ENCODE measurements around the gene SNRNP27.
"Not testable (repeated sequence)": the region's sequence is repeated elsewhere in the genome, so short reads cannot be mapped to it uniquely, and the experiment has no call there.

The SNRNP27 gene

DNA sequence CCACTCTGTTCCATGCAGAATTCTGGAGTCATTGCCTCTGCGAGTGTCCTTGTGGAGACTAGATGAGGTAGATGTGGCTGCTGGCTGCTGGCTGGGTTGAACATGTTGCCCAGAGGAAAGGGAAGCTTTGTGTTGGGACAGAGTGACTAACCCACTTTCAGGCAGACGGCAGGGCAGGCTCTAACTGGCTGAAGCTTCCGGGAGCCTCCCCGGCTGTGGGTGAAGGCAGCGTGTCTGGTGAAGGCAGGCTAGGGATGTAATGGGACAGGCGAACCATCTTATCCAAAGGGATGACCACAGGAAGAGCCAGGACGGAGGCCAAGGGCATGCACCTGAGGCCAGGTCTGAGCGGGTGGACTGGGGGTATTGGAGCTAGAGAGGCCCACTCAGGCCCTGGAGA lies 51.7 kb downstream of the SNRNP27 start:
- FAIRE-seq (no peak), DNase-seq (ENCODE audit: low spot score) (no peak)

DNA sequence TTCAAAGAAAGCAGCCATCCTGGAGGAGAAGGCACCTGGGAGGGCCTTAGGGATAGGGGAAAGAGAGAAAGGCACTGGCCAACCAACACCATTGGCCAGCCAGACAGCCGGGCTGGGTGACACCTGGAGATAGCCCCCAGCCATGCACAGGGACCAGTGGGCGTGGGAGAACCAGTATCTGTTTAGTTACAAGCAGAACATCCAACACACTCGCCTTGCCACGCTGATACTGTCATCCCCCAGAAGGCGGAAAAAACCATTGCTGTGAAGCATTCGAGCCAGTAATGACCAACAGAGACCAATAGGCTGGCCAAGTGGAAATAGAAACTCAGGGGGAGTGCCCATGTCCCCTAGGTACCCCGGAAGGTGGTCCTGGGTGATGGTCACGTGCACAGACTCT lies 52.2 kb downstream of the SNRNP27 start:
- no peak for DNase-seq (ENCODE audit: low spot score)

DNA sequence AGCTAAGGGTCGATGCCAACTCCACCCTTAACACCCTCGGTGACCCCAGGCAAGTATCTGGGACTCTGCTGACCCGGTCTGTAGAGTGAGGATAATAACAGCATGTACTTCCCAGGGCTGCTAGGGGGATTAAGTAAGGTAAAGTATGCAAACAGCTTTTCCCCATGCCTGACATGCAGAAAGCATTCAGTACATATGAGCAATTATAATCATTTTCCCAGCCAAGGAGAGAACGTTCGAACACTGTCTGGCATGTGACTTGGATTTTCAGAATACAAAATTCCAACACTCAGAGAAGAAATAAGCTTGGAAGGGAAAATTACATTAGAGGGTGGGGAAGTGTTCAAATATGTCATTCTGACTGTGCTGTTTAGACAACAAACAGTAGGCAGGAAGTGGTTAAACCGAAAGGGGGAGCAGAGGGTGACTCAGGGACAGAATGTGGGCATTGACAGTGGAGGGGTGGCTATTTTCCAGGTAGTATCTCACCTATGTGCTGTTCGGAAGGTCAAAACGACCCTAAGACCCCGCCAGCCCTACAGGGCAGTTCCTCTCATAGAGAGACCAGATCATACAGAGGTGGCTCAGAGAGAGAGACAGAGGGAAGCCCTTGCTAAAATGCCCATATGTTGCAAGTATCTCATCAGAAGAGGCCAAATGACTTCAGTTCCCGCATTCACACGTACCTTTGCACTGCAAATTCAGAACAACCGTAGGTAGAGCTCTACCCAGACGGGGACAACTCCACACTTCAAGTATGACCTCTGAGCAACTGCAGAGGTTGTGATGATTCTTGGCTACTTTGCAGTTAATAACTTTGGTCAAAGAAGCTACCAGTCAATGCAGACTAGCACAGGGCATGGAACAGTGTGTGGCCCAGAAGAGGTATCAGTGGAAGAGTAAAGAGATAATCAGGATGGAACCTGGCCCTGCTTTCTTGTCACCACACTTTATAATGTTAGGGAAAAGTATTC lies 52.9 kb downstream of the SNRNP27 start:
- FAIRE-seq = no peak
- peak; percentile 33 for DNase-seq (ENCODE audit: low spot score)

More for the DNA sequence above, 52.2 kb downstream of the SNRNP27 start:
- FAIRE-seq = no peak

DNA sequence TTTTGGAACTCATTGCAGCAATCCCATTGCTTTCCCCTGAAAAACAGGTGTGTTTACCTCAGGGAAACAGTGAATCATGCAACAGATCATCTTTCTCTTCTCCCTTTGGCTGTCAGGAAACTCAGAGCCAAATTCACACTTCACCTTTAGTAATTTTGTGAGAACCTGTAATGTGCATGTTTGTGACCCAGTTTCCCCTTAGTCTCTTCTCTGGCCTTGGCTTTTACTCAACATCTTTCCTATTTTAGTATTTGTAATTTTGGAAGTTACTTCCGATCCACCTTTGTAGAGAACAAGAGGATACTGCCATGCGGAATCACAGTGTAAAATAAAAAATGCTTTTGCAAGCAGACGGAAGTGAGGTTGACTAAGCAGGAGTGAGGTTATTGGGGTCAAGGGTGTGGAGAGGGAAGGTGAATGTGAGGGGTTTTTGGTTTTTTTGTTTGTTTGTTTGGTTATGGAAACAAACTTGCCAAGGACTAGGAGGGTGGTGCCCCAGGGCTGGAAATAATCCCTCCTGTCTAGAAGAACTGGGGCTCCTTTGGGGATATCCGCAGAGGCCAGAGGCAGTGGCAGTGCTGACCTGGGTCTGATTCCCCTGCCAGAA lies 53.7 kb downstream of the SNRNP27 start:
- FAIRE-seq (no peak), DNase-seq (ENCODE audit: low spot score) (no peak)

DNA sequence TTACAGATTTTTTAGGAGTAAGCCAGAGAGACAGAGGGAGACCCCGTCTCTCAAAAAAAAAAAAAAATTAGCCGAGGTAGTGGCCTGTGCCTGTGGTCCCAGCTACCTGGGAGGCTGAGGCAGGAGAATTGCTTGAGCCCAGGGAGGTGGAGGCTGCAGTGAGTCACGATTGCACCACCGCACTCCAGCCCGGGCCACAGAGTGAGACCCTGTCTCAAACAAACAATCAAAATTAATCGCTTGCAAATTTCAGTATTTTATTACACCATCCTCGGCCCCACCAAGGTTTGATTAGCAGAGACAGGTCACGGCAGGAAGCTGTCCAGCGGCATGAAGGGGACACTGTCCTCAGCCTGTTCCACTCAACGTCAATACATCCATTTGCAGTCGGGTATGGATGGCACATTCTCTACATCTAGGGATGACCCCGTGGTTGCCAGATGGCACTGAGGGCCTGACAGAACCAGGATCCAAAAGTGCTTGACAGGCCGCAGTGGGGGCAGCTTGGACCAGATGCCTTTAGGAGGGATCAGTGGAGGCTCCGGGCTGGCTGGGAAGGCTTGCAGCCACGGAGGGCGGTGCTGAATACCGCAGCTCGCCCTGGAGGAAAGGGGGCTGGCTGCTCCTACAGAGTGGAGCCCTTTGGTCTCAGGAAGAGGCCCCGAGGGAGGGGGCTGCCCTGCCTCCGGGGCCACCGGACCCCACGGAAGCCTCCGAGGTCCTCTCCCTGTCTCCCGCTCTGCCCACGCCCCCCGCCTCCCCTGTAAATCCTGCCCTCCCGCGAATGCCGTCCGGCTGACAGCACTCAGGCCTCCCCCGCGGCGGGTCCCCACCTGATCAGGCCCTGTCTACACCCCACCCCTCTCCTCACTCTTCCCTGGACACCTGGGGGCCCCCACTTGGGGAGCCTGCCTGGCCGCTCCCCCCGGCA lies 54.5 kb downstream of the SNRNP27 start:
- DNase-seq (ENCODE audit: low spot score) (no peak), FAIRE-seq (no peak)

DNA sequence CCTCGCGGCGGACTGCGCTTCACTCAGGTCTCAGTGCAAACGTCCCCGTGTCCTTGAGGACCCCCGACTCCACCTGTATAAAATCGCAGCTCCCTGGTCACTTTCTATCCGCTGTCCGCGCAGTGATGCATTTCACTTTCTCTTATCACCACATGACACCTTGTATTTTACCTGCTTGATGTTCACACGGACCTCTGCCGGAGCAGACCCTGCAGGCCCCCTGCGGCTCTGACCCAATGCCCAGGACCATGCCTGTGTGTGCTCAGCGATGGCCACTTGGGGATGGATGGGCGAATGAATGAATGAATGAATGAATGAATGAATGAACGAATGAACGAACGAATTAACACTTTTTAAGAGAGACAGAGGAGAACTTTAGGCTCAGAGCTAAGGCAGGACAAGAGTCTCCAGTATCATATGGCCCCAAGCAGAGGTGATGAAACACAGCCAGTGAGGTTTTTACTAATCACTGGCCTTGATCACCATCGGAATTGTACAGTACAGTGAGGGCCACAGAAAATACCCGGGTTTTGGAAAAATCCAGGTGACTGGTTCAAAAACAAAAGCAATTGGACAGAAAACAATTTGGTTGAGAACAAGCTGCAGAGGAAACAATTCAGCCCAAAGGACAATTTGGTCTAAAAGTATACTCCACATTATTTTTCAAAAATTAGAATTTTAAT lies 55.3 kb downstream of the SNRNP27 start:
- no peak for FAIRE-seq
- no peak for DNase-seq (ENCODE audit: low spot score)

DNA sequence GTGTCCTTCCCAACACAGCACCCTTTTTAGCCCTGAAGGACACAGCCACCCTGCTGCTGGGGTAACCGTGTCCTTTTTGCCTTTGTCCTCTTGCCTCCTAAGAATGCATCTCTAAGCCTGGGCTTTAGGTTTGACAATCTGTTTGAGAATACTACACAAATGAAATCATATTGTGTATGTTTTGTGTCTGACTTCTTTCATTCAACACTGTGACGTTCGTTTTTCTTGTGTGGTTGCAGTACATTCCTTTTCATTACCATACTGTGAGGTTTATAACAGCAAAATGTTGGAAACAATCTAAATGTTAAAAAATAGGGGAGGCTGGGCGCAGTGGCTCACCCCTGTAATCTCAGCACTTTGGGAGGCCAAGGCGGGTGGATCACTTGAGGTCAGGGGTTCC lies 56.5 kb downstream of the SNRNP27 start:
- no peak for FAIRE-seq
- DNase-seq (ENCODE audit: low spot score) = no peak

DNA sequence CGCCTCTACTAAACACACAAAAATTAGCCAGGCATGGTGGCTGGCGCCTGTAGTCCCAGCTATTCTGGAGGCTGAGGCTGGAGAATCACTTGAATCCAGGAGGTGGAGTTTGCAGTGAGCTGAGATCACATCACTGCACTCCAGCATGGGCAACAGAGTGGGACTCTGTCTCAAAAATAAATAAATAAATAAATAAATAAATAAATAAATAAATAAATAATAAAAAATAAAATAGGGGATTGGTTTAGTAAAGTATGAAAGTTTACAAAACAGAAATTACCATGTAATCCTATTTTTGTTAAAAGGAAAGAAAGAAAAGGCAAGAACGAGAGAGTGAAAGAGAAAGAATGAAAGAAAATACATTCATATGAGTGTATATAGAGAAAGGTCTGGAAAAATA lies 56.9 kb downstream of the SNRNP27 start:
- not testable (repeated sequence) for DNase-seq (ENCODE audit: low spot score); FAIRE-seq

DNA sequence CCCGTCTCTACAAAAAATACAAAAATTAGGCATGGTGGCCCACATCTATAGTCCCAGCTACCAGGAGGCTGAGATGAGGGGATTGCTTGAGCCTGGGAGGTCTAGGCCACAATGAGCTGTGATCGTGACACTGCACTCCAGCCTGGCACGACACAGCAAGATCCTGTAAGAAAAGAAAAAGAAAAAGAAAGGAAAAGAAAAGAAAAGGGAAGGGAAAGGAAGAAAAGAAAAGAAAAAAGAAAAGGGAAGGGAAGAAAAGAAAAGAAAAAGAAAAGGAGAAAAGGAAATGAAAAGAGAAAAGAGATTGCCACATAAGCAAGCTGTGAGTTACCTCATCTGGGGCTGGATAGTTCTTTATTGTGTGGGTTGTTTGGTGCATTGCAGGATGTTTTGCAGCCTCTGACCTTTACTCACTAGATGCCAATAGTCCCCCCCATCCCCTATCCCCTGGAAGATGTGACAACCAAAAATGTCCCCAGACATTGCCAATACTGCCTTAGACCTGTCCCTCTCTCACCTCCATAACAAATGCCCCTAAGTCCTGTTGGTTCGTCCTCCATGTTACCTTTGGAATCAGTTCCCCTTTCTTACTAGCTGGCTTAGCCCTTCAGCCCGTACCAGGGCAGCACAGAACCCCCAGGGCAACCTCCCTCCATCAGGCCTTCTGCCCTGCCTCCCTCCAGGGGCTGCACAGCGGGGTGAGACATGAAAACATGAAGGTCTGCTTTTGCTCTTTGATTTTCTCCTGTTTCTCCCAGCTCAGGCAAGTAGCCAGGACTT lies 58.8 kb downstream of the SNRNP27 start:
- FAIRE-seq (no peak), DNase-seq (ENCODE audit: low spot score) (no peak)

DNA sequence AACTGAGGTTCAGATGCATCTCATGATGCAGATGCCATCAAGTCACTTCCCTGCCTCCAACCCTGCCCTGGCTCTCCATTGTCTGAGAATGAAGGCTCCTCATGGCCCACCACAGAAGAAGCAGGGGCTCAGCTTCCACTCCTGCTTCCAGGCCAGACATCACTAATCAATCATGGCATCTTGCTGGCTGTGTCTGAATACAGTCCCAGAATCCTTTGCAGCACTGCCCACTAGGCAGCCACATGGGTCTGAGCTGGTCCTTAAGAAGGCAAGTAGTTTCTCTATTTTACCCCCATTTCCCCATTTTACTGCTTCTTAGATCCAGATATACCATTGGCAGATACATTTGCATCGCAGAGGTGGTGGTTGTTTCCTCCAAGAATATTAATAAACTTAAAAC lies 60.3 kb downstream of the SNRNP27 start:
- no peak for FAIRE-seq
- no peak for DNase-seq (ENCODE audit: low spot score)
